T-helper 1 cell treated with Interleukin-12 subunit alpha and Interleukin-12 subunit beta and Interleukin-4 antibody, amounts not matched to agents 30 ng/mL and 1 ng/mL, for 36 hours (primary cell): ENCODE data around the gene UACA. TPM values are rescaled to one million over a fixed set of nuclear protein-coding genes. Genes with fewer than 3 reads are reported as not detected.

Experiments used
- intact Hi-C: fragments of 100-400 bp; cut with micrococcal nuclease; formaldehyde crosslinking; loops from one replicate; pipeline ENCODE4 v1.15.1; 2024
- total RNA-seq: library from RNA; stranded (reverse); gene quantifications from 2 replicates; pipeline ENCODE4 v1.2.3, GENCODE V29; 2022

Gene UACA
- total RNA-seq, 1 donor from 2014 or later, result 0.66 TPM

GRCh38 chr15:70715840-70716485 is 47.4 kb downstream of the UACA start:
- intact Hi-C loops, result no loop called here

DNA sequence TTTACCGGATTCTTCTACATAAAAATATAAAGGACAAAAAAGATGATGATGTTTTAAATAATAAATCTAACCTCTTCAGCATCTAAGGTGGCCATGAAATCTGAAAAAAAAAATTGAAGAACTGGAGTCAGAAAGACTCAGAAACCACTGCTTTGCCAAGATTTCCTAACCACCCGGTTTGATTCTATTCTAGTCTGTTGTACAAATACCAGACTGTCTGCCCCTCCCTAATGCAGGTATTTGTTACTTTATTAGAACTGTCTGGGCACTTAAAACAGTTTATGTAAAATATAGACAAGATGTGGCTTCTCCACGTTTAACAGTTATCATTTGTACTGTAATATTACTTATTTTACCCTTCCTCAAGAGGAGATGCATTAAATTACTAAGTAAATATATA is 48.8 kb downstream of the UACA start:
- intact Hi-C loops, result no loop called here

GRCh38 chr15:70714015-70714414 is 49.3 kb downstream of the UACA start:
- intact Hi-C loops, result no loop called here

GRCh38 chr15:70712271-70712670 is 51.1 kb downstream of the UACA start:
- intact Hi-C loops, result no loop called here

DNA sequence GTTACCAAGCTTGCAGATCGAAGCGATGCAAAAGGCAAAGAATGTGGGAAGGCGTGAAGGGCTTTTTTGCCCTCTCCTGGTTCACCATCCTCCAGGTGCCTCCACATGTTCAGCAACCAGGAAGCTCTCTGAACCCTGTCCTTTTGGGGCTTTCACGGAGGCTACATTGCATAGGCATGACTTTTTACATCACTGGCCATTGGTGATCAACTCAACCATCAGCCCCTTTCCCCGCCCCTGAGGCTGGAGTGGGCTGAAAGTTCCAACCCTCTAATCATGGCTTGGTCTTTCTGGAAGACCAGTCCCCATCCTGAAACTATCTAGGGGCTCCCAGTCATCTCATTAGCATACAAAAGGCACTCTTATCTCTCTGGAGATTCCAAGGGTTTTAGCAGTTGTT is 52.6 kb downstream of the UACA start:
- intact Hi-C loops, result no loop called here

- intact Hi-C loops, result no loop called here
Observed at GRCh38 chr15:70708839-70709238, 54.5 kb downstream of the UACA start.

- intact Hi-C loops, result no loop called here
Observed at GRCh38 chr15:70707686-70708300, 55.6 kb downstream of the UACA start.

DNA sequence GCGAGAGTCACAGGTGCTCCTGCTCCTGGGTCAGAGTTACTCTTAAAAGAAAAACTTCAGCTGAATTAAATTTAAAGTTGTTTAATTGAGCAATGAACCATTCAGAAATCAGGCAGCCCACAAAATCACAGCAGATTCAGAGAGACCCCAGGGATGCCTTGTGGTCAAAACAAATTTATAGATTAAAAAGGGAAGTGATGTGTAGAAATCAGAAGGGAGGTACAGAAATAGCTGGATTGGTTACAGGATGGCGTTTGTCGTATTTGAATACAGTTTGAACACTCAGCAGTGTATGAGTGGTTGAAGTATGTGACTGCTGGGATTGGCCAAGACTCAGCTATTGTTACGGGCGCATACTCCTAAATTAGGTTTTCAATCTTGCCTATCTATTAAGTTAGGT is 58.6 kb downstream of the UACA start:
- intact Hi-C loops, result no loop called here

DNA sequence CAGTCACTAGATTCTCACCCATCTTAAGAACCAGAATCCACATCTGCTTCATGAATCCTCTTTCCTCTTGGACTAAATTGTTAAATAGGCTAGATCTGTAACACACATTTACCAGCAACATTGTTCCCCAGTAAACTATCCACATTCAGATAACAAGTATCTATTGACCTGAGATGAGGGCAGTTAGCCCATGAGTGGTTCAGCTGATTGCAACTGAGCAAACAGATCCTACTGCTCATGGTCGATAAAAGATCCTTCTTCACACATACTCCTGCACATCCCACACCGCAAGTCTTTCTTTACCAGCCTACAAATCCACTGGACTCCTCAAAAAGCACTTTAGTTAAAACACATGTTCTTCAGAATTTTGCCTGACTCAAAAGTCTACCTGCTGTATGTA is 59.2 kb downstream of the UACA start:
- intact Hi-C loops, result no loop called here

DNA sequence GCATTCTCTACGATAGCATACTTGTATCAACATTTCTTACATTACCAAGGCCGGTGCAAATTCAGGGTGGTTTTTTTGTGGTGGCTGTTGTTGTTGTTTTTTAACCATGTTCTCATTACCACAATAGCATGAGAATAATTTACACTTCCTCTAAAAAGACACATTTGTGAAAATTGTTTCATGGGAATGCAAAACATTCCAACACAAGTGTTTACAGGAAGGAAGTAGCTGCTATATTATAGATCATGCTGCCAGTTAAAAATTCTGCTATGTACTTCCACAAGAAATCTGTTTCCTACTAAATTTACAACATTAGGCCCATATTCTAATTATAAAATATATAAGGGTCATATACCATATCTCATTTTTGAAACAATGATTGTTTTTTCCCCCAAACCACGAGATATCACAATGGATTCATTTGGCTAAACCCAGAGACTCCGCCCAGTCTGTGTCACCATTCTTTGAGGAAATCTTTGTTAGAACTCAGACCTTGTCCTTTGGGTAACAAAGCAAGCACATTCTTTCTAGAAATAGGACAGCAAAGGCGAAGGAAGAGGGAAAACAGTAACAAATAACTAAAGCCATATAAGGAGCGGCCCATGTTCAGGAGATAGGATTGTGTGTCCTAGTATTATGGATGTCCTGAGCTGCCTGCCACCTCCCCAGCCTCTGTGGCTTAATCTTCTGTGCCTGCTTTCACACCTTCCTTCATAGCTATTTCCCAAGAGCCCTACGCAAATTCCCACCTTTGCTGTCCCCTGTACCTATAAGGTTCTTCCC is 60.1 kb downstream of the UACA start:
- intact Hi-C loops, result no loop called here

GRCh38 chr15:70702584-70702983 is 60.8 kb downstream of the UACA start:
- intact Hi-C loops, result no loop called here

DNA sequence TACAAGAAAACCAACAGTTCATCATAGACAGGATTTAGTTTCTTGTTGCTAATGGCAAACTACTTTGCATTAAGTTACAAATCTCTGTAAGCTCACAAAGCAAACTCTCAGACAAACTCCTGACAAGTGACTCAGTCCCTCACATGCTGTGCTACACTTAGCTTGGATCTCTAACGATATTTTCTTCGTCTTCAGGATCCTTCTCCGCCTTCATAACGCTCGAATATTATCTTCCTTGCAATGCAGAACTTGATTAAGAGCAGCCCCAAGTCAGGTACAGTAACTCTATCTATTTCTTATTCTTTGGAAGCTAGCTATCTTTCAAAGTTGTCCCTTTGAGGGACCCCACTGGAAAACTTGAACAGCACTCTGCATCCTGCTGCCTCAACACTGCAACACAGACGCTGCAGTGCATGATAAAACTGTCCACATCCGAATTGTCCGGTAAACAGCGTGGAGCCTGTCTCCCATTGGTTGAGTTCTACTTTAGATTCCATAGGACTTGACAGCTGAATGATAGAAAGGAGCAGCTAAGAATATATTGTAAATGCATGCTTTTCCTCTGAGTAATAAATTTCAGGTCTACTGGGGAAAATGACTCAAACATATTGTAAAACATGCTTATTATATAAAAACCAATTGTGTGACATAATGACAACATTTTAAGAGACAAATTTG is 61.3 kb downstream of the UACA start:
- intact Hi-C loops, result no loop called here

DNA sequence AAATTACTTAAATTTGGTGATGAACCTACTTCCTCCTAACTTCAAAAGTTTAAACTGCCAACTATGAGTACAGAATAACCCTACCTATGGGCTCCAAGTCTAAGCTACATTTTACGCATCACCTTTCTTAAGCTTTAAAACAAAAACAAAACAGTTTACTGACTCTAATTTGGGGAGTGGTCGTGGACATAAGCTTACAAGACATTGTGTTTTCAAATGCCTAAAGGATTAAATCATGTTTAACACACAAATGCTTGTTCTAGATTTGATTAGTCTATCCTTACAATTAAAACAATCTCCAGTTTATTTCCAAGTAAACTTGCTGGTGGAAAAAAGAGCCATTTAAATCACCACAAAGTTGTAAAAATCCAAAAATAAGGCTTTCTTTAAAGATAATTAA is 62.2 kb downstream of the UACA start:
- intact Hi-C loops, result no loop called here

GRCh38 chr15:70699890-70700289 is 63.5 kb downstream of the UACA start:
- intact Hi-C loops, result no loop called here

DNA sequence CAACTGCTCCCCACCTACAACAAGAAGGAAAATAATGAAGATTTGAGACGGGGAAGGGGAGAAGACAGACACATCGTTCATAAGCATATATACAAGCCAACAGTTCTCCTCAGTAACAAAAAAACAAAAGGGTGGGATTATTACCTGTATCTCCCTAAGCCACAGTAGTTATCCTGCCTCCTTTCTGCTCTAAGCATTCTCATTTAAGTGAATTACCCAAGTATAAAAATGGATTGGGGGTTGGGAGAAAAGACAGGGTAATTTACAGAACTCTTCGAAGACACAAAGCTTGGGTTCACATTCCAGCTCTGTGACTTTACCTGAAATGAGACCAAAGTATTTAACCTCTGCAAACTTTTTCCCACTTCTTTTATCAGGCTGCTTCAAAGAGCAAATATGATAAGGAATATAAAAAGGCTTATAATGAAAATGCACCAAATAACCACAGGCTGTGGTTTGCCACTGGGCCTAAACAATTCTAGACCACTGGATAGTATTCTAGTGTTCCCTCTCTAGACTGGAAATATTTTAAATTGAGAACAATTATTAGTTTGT is 64.4 kb downstream of the UACA start:
- intact Hi-C loops, result no loop called here

GRCh38 chr15:70698426-70698825 is 64.9 kb downstream of the UACA start:
- intact Hi-C loops, result no loop called here

DNA sequence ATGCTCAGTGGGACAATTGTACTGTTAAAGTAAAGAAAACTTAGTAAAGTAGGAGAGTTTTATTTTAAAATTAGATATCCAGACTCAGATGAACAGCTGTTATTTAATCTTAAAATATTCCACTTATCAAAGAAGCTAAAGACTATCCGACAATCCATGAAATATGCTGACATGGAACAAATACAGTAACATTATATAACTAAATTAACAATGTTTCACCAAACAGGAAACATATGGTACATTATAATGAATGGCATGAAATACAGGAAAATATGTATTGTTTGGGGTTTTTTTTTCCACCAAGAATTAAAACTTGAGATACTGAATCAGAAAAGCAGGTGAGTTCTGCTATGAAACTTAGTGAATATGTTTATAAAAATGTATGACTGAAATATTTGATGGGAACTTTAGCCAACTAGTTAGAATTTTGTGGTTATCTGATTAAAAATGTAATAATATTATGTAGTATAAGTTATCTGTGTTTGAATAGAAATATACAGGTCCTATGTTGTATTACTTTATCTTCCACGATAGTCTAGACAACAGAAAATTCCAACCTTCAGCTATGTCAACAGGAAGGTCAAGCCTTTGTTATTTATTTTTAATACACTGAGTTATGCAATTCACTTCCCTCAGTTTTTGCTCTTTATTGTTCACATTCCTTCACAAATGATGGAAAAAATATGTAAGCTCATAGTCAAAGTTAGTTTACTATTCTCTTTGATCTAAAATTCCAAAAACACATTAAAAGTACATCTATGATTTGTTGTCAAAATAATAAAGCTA is 72.7 kb downstream of the UACA start:
- intact Hi-C loops, result no loop called here

DNA sequence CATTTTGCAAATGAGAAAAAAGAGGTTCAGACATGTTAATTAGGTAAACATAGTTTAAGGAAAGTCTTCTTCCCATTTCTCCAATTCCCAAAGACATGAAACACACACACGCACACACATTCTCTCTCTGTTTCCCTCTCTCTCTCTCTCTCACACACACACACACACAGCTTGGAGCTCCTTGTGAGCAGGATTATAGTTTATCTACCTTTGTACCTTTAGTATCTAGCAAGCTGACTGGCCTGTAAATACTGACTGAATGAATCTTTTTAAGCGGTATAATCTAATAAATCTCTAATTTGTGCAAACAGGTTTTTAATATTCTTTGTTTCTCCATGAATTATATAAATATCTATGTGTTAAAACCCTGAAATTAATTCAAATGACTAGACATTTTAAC is 73.3 kb downstream of the UACA start:
- intact Hi-C loops, result no loop called here

DNA sequence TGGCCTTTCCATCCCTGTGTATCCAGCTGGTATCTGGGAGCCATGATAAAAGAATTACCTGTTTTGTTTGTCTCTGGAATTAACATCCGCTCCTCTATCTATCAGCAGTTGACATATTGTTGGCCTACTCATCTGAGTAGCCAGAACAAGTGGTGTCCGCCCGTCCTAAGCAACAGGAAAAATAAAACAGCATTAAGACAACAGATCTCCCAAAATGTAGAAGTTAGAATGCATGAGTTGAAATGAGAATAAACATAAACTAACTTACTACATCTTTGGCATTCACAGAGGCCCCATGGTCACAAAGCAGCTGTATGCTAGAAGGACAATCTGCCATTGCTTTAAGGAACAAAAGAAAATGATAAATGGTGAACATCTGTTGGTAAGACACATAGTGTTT is 75.9 kb downstream of the UACA start:
- intact Hi-C loops, result no loop called here

GRCh38 chr15:70680817-70681216 is 82.5 kb downstream of the UACA start:
- intact Hi-C loops, result no loop called here

DNA sequence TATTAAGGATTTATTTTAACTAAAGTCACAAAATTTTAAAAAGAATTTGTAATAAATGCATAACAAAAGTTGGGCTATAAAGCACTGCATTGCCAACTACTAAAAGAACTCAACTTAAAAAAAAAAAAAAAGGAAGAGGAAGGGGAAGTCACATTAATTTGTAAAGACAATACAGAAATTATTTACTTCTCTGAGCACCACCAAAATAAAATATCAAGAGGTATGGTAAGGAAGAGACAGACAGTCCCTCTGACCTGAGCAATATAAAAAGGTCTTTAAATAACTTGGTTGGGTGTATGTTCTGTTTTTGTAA is 83.5 kb downstream of the UACA start:
- intact Hi-C loops, result loop anchor here (1.0 to 10.0 kb wide), 5 partner anchors 42 to 761 kb away; partner anchors contain the start of gene TLE3
